Measurements from ENCODE around the gene NUMB. TPM values are rescaled to one million over a fixed set of nuclear protein-coding genes. Genes with fewer than 3 reads are reported as not detected.
A peak's percentile ranks its signal among the peaks of the same experiment; 100 is the strongest.

NUMB gene
- total RNA-seq, 2 donors from 2014 or later, result 43.8 to 45.2 TPM

DNA sequence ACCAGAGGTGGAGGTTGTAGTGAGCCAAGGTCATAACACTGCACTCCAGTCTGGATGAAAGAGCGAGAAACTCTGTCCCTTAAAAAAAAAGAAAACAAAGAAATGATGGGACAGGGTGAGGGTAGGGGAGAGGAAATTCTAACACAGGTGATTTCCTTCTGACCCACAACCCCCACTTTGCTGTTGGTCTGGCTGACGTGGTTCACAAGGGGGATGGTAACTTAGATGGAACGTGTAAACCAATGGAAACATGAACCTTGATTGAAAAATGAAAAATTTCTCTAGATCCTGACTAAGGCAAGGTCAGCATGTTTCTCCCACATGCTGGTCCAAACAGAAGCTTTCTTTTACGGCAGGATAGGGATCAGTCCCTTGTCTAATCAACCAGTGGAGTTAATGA lies 16.6 kb upstream of the NUMB start:
- no peaks in the 10 kb centered on the region for H3K9me3 ChIP-seq
- no peaks in the 10 kb centered on the region for H3K36me3 ChIP-seq (replicated peaks in 1 of 2; ENCODE audit: insufficient read depth in 1 of 2, low read depth in 2 of 2)
- DNase-seq (no peak), ATAC-seq (no peak)
- no peak overlapping the region for H3K4me3 ChIP-seq
- no peak overlapping the region for H3K27ac ChIP-seq
- no peaks in the 10 kb centered on the region for H3K27me3 ChIP-seq
- no peaks in the 10 kb centered on the region for H3K4me1 ChIP-seq
- 48 to 52% methylated on average over 4 of the region's 4 CpGs for WGBS, 2 donors
- intact Hi-C loops (cut with DNase I), result loop anchor here (5.0 kb wide), 1 partner anchor 183 kb away; no protein-coding TSS in a partner anchor
- TF ChIP-seq POLR2A (IDR thresholded peaks at IDR 0.05), result no peak
- TF ChIP-seq, protein P1, sequence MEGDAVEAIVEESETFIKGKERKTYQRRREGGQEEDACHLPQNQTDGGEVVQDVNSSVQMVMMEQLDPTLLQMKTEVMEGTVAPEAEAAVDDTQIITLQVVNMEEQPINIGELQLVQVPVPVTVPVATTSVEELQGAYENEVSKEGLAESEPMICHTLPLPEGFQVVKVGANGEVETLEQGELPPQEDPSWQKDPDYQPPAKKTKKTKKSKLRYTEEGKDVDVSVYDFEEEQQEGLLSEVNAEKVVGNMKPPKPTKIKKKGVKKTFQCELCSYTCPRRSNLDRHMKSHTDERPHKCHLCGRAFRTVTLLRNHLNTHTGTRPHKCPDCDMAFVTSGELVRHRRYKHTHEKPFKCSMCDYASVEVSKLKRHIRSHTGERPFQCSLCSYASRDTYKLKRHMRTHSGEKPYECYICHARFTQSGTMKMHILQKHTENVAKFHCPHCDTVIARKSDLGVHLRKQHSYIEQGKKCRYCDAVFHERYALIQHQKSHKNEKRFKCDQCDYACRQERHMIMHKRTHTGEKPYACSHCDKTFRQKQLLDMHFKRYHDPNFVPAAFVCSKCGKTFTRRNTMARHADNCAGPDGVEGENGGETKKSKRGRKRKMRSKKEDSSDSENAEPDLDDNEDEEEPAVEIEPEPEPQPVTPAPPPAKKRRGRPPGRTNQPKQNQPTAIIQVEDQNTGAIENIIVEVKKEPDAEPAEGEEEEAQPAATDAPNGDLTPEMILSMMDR (IDR thresholded peaks at IDR 0.05), result no peak

DNA sequence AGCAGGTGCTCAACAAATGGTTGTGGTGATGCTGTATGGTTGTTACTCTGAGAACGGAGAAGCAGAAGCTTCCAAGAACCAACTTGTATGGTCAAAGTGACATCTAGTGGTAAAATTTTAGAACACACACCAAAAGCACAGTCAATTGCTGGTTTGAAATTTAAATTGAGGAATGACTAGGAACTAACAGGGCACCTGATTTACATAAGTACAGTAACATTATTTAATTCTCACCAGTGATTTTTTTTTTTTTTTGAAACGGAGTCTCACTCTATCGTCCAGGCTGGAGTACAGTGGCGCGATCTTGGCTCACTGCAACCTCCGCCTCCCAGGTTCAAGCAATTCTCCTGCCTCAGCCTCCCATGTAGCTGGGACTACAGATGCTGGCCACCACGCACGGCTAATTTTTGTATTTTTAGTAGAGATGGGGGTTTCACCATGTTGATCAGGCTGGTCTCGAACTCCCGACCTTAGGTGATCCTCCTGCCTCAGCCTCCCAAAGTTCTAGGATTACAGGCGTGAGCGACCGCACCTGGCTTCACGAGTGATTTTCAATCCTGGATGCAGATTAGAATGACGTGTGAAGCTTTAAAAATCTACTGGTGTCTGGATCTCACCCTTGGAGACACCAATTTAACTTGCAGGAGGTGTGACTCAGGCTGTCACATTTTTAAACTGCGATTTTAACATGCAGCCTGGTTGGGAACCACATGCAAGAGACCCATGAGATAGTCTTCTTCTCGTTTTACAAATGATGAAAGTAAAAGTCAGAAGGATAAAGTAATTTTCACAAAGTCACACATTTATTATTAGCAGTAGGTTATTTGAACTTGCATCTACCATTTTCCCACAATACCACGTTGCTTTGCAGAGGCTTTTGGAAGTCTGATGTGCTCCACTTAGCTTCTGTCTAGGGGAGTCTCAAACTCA lies 14.1 kb upstream of the NUMB start:
- Histone ChIP-seq H3K36me3 (replicated peaks in 1 of 2; ENCODE audit: insufficient read depth in 1 of 2, low read depth in 2 of 2) (no peaks in the 10 kb centered on the region), H3K27ac (no peak overlapping the region), H3K27me3 (no peaks in the 10 kb centered on the region), H3K4me3 (no peak overlapping the region), H3K4me1 (no peaks in the 10 kb centered on the region), H3K9me3 (no peaks in the 10 kb centered on the region)
- TF ChIP-seq, protein P1 (IDR thresholded peaks at IDR 0.05), result peak in 6 of 7 experiments; percentile 55 to 93 (median 87)
- no peak for TF ChIP-seq POLR2A (IDR thresholded peaks at IDR 0.05)
- 45% methylated on average over 13 to 18 of the region's 18 CpGs for WGBS, 2 donors
- intact Hi-C loops (cut with DNase I), result loop anchor here (5.0 kb wide), 1 partner anchor 180 kb away; no protein-coding TSS in a partner anchor
- peak in 1 of 4 donors; percentile 28 for DNase-seq
- peak; percentile 86 for ATAC-seq

DNA sequence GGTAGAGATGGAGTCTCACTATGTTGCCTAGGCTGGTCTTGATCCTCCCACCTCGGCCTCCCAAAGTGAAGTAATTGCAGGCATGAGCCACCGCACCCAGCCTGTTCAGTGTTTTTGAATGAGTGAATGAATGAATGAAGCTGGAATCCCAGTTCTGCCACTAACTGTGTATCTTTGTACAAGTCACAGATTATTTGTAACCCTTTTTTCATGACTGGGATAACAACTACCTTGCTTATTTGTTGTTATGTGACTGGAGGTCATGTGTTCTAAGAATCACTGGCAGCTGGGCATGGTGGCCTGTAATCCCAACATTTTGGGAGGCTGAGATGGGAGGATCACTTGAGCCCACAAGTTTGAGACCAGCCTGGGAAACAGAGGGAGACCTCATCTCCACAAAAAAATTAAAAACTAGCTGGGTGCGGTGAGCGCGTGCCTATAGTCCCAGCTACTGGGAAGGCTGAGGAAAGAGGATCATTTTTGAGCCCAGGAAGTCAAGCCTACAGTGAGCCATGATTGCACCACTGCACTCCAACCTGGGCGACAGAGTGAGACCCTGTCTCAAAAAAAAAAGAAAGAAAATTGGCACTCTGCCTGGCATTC lies 13.3 kb upstream of the NUMB start:
- no peaks in the 10 kb centered on the region for H3K27me3 ChIP-seq
- H3K9me3 ChIP-seq, result no peaks in the 10 kb centered on the region
- no peak overlapping the region for H3K4me3 ChIP-seq
- DNase-seq, result no peak
- no peaks in the 10 kb centered on the region for H3K36me3 ChIP-seq (replicated peaks in 1 of 2; ENCODE audit: insufficient read depth in 1 of 2, low read depth in 2 of 2)
- no peaks in the 10 kb centered on the region for H3K4me1 ChIP-seq
- intact Hi-C loops (cut with DNase I), result loop anchor here (5.0 kb wide), 1 partner anchor 179 kb away; no protein-coding TSS in a partner anchor
- TF ChIP-seq, protein P1 (IDR thresholded peaks at IDR 0.05), result no peak
- no peak for TF ChIP-seq POLR2A (IDR thresholded peaks at IDR 0.05)
- ATAC-seq, result no peak
- 69 to 71% methylated on average over 6 of the region's 6 CpGs for WGBS, 2 donors
- no peak overlapping the region for H3K27ac ChIP-seq

DNA sequence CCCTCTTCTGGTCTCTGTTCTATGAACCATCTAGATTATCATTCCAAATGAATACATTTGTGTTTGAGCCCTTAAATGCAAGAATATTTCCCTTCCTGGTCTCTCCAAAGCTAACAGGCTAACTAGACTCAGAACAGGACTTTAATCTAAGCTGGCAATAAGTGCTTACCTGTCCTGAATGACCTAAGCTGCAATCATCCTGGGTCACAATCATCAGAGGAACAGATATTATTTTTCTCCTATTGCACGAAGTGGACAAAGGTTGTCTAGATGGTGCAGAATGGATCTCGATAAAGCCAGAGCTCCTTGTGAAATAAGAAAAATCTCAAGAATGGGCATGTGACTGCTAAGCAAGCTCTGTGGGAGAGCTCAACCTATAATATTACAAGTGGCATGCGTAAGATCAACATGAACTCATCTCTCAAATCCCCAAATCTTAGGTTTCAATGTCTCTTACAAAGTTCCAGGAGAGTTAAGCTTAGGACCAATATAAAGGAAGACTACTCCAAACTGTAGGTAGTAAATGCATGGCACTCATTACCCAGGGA lies 10.6 kb upstream of the NUMB start:
- 73 to 80% methylated on average over 3 of the region's 3 CpGs for WGBS, 2 donors
- H3K4me1 ChIP-seq, result no peaks in the 10 kb centered on the region
- intact Hi-C loops (cut with DNase I), result no loop called here
- no peak for TF ChIP-seq POLR2A (IDR thresholded peaks at IDR 0.05)
- TF ChIP-seq, protein P1 (IDR thresholded peaks at IDR 0.05), result no peak
- ATAC-seq, result no peak
- no peak for DNase-seq
- H3K27me3 ChIP-seq, result no peaks in the 10 kb centered on the region
- H3K9me3 ChIP-seq, result no peaks in the 10 kb centered on the region
- H3K36me3 ChIP-seq (replicated peaks in 1 of 2; ENCODE audit: insufficient read depth in 1 of 2, low read depth in 2 of 2), result no peaks in the 10 kb centered on the region
- H3K27ac ChIP-seq, result no peak overlapping the region
- no peak overlapping the region for H3K4me3 ChIP-seq
